ENCODE data around the gene POLK.
"Not testable (repeated sequence)": the region's sequence is repeated elsewhere in the genome, so short reads cannot be mapped to it uniquely, and the experiment has no call there.

GRCh38 chr5:75578280-75578679 is 66.6 kb downstream of the POLK start:
- not testable (repeated sequence) for TF ChIP-seq CTCF (conservative IDR thresholded peaks at IDR 0.05; ENCODE audit: low read depth, low read length); RFX5 (IDR thresholded peaks at IDR 0.05; ENCODE audit: low read depth, low read length); FOS (IDR thresholded peaks at IDR 0.05; ENCODE audit: low read depth, low read length); RCOR1 (IDR thresholded peaks at IDR 0.05; ENCODE audit: insufficient replicate concordance, low read length); MXI1 (IDR thresholded peaks at IDR 0.05; ENCODE audit: borderline replicate concordance, low read depth, low read length); POLR2A (IDR thresholded peaks at IDR 0.05; ENCODE audit: low read depth, low read length); CHD1 (IDR thresholded peaks at IDR 0.05; ENCODE audit: low read depth, low read length); RAD21 (IDR thresholded peaks at IDR 0.05; ENCODE audit: low read length); SMC3 (IDR thresholded peaks at IDR 0.05; ENCODE audit: low read depth, low read length); CEBPB (IDR thresholded peaks at IDR 0.05; ENCODE audit: low read depth, low read length); USF2 (IDR thresholded peaks at IDR 0.05; ENCODE audit: low read depth, low read length); NFE2L2 (IDR thresholded peaks at IDR 0.05; ENCODE audit: low read depth, low read length); ELK1 (IDR thresholded peaks at IDR 0.05; ENCODE audit: borderline replicate concordance, low read depth, low read length); BHLHE40 (IDR thresholded peaks at IDR 0.05; ENCODE audit: low read depth, low read length)
